ENCODE measurements around the gene SND1.
A peak's percentile ranks its signal among the peaks of the same experiment; 100 is the strongest.

SND1 gene

DNA sequence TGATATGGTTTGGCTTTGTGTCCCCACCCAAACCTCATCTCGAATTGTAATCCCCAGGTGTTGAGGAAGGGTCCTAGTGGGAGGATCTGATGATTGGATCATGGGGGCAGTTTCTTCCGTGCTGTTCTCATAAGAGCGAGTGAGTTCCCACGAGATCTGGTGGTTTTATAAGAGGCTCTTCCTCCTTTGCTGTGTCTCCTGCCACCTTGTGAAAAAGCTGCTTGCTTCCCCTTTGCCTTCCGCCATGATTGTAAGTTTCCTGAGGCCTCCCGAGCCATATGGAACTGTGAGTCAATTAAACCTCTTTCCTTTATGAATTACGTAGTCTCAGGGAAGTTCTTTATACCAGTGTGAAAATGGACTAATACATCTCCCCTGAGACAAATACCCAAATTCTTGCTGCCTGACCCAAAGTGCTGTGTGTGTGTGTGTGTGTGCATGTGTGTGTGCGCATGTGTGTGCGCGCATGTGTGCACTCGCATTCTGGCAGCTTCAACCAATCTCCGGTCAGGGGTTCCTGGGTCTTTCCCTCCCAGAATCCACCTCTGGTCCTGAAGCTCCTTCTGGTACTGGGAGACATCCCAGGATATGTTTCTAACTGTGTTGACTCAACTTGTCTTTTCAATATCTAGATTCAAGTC lies 477.4 kb downstream of the SND1 start:
- no peak for TF ChIP-seq CTCF (conservative IDR thresholded peaks at IDR 0.05; ENCODE audit: low read length)
- DNase-seq (ENCODE audit: low read depth): no peak
- H3K4me3 ChIP-seq (ENCODE audit: low read length): no peak overlapping the region

GRCh38 chr7:128131115-128131514 lies 479.1 kb downstream of the SND1 start:
- TF ChIP-seq CTCF (conservative IDR thresholded peaks at IDR 0.05; ENCODE audit: low read length): no peak
- H3K4me3 ChIP-seq (ENCODE audit: low read length): no peak overlapping the region
- DNase-seq (ENCODE audit: low read depth): no peak

DNA sequence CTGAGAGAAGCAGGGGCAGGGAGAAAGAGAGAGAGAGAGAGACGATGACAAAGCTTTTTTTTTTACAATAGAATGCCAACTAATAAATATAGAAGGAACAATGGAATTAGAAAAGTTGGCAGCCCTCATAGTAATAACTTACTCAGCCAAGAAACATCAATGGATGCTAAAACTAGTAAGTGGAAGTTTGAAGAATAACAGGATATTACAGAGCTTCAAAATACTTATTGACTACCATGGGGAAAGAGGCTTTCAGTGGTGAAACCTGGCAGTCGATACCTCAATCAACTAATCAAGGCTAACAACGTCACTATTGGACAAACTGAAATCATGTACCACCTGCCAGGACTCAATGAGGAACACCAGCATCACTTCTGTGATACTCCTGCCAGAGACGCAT lies 479.7 kb downstream of the SND1 start:
- no peak for TF ChIP-seq CTCF (conservative IDR thresholded peaks at IDR 0.05; ENCODE audit: low read length)
- no peak overlapping the region for H3K4me3 ChIP-seq (ENCODE audit: low read length)
- no peak for DNase-seq (ENCODE audit: low read depth)

DNA sequence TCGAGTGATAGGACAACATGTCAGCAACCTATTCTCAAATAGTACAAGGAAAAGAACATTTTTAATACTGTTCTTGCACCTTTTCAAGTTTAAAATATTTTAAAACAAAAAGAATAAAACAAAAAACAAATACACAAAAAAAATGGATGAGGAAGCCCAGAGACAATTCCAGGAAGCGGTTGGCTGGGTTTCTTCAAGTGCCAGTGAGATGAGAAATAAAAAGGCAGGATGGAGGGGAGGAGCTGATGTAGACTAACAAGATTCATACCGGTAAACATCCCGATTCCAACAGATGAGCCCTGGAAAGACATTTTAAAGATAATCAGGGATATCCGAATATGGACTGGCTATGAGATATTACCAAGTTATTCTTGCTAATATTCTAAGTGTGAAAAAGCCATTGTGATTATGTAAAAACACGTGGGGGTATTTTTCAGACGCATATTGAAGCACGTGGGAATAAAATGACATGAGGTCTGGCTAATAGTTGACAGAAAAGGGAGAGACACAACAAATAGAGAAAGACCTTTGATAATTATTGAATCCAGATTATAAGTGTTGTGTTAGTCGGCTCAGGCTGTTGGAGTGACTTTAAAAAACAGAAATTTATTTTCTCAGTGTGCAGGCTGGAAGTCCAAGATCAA lies 480.6 kb downstream of the SND1 start:
- H3K4me3 ChIP-seq (ENCODE audit: low read length): no peak overlapping the region
- TF ChIP-seq CTCF (conservative IDR thresholded peaks at IDR 0.05; ENCODE audit: low read length): no peak
- DNase-seq (ENCODE audit: low read depth): no peak

- no peak for DNase-seq (ENCODE audit: low read depth)
- TF ChIP-seq CTCF (conservative IDR thresholded peaks at IDR 0.05; ENCODE audit: low read length): no peak
- H3K4me3 ChIP-seq (ENCODE audit: low read length): no peak overlapping the region
Observed at GRCh38 chr7:128135159-128135514, 483.1 kb downstream of the SND1 start.

- peak; percentile 51 for TF ChIP-seq CTCF (conservative IDR thresholded peaks at IDR 0.05; ENCODE audit: low read length)
- DNase-seq (ENCODE audit: low read depth): peak; percentile 36
- H3K4me3 ChIP-seq (ENCODE audit: low read length): peak overlapping the region; percentile 69
Observed at GRCh38 chr7:128135515-128136214, 483.7 kb downstream of the SND1 start.

- no peak for TF ChIP-seq CTCF (conservative IDR thresholded peaks at IDR 0.05; ENCODE audit: low read length)
- no peak for DNase-seq (ENCODE audit: low read depth)
Observed at GRCh38 chr7:128136215-128136597, 484.2 kb downstream of the SND1 start.

More at GRCh38 chr7:128136215-128136597, 484.2 kb downstream of the SND1 start:
- peak overlapping the region; percentile 69 for H3K4me3 ChIP-seq (ENCODE audit: low read length)
